ENCODE data around the gene DLX3.
A peak's percentile ranks its signal among the peaks of the same experiment; 100 is the strongest.

The DLX3 gene

GRCh38 chr17:49971199-49971847 lies 23.7 kb downstream of the DLX3 start:
- no peak for TF ChIP-seq USF1 (IDR thresholded peaks at IDR 0.05)
- no peak for TF ChIP-seq TAF1 (IDR thresholded peaks at IDR 0.05; ENCODE audit: low read depth)
- TF ChIP-seq TEAD4 (IDR thresholded peaks at IDR 0.05) = no peak
- no peak for TF ChIP-seq MAX (IDR thresholded peaks at IDR 0.05)
- no peak for TF ChIP-seq REST (IDR thresholded peaks at IDR 0.05; ENCODE audit: low read depth)
- TF ChIP-seq ZBTB7A (IDR thresholded peaks at IDR 0.05; ENCODE audit: low read depth) = no peak
- TF ChIP-seq TCF12 (IDR thresholded peaks at IDR 0.05; ENCODE audit: low read depth) = no peak
- TF ChIP-seq EGR1 (IDR thresholded peaks at IDR 0.05) = no peak
- no peak for TF ChIP-seq FOXM1 (IDR thresholded peaks at IDR 0.05; ENCODE audit: borderline replicate concordance, low read depth)
- TF ChIP-seq NFIC (IDR thresholded peaks at IDR 0.05) = no peak
- no peak for TF ChIP-seq YY1 (IDR thresholded peaks at IDR 0.05; ENCODE audit: low read depth)
- TF ChIP-seq RAD21 (IDR thresholded peaks at IDR 0.05; ENCODE audit: low read depth) = no peak
- no peak for TF ChIP-seq CREB1 (IDR thresholded peaks at IDR 0.05; ENCODE audit: low read depth)
- no peak for TF ChIP-seq EP300 (IDR thresholded peaks at IDR 0.05; ENCODE audit: borderline replicate concordance)
- TF ChIP-seq CEBPB (IDR thresholded peaks at IDR 0.05) = no peak

- TF ChIP-seq TEAD4 (IDR thresholded peaks at IDR 0.05) (no peak), YY1 (IDR thresholded peaks at IDR 0.05; ENCODE audit: low read depth) (no peak), MAX (IDR thresholded peaks at IDR 0.05) (no peak), EP300 (IDR thresholded peaks at IDR 0.05; ENCODE audit: borderline replicate concordance) (no peak), TAF1 (IDR thresholded peaks at IDR 0.05; ENCODE audit: low read depth) (no peak), USF1 (IDR thresholded peaks at IDR 0.05) (no peak), CEBPB (IDR thresholded peaks at IDR 0.05) (no peak), EGR1 (IDR thresholded peaks at IDR 0.05) (no peak), RAD21 (IDR thresholded peaks at IDR 0.05; ENCODE audit: low read depth) (no peak), ZBTB7A (IDR thresholded peaks at IDR 0.05; ENCODE audit: low read depth) (no peak), CREB1 (IDR thresholded peaks at IDR 0.05; ENCODE audit: low read depth) (no peak), FOXM1 (IDR thresholded peaks at IDR 0.05; ENCODE audit: borderline replicate concordance, low read depth) (no peak), TCF12 (IDR thresholded peaks at IDR 0.05; ENCODE audit: low read depth) (no peak), NFIC (IDR thresholded peaks at IDR 0.05) (no peak), REST (IDR thresholded peaks at IDR 0.05; ENCODE audit: low read depth) (no peak)
Observed at GRCh38 chr17:49970498-49970897, 24.5 kb downstream of the DLX3 start.

GRCh38 chr17:49969795-49970389 lies 25.1 kb downstream of the DLX3 start:
- no peak for TF ChIP-seq YY1 (IDR thresholded peaks at IDR 0.05; ENCODE audit: low read depth)
- no peak for TF ChIP-seq TEAD4 (IDR thresholded peaks at IDR 0.05)
- TF ChIP-seq TAF1 (IDR thresholded peaks at IDR 0.05; ENCODE audit: low read depth) = no peak
- no peak for TF ChIP-seq ZBTB7A (IDR thresholded peaks at IDR 0.05; ENCODE audit: low read depth)
- TF ChIP-seq RAD21 (IDR thresholded peaks at IDR 0.05; ENCODE audit: low read depth) = no peak
- TF ChIP-seq FOXM1 (IDR thresholded peaks at IDR 0.05; ENCODE audit: borderline replicate concordance, low read depth) = no peak
- no peak for TF ChIP-seq EGR1 (IDR thresholded peaks at IDR 0.05)
- TF ChIP-seq NFIC (IDR thresholded peaks at IDR 0.05) = no peak
- no peak for TF ChIP-seq EP300 (IDR thresholded peaks at IDR 0.05; ENCODE audit: borderline replicate concordance)
- no peak for TF ChIP-seq CREB1 (IDR thresholded peaks at IDR 0.05; ENCODE audit: low read depth)
- TF ChIP-seq CEBPB (IDR thresholded peaks at IDR 0.05) = no peak

- no peak for TF ChIP-seq MAX (IDR thresholded peaks at IDR 0.05)
- peak; percentile 64; the same call in 1 of the 2 replicates for TF ChIP-seq ZBTB7A (IDR thresholded peaks at IDR 0.05; ENCODE audit: low read depth)
- TF ChIP-seq TCF12 (IDR thresholded peaks at IDR 0.05; ENCODE audit: low read depth) = no peak
Observed at GRCh38 chr17:49969134-49969759, 25.8 kb downstream of the DLX3 start, which contains the start of gene DLX4. Gene DLX4 (plus strand): TSS chr17:49969190. CDS start chr17:49969469, 279 bp downstream.

Measured in Ishikawa (cell line).